ENCODE results near the gene CLDN14.
"Not testable (repeated sequence)": the region's sequence is repeated elsewhere in the genome, so short reads cannot be mapped to it uniquely, and the experiment has no call there.

CLDN14 gene

GRCh38 chr21:36485476-36485875 lies 5.6 kb upstream of the CLDN14 start:
- H3K9me3 ChIP-seq (ENCODE audit: control insufficient read depth, low read length): no peaks in the 10 kb centered on the region
- no peaks in the 10 kb centered on the region for H3K36me3 ChIP-seq (ENCODE audit: control insufficient read depth, insufficient read depth, low read length)
- no peaks in the 10 kb centered on the region for H3K4me1 ChIP-seq (ENCODE audit: control insufficient read depth, insufficient read depth, low read length, poor library complexity, severe bottlenecking)

DNA sequence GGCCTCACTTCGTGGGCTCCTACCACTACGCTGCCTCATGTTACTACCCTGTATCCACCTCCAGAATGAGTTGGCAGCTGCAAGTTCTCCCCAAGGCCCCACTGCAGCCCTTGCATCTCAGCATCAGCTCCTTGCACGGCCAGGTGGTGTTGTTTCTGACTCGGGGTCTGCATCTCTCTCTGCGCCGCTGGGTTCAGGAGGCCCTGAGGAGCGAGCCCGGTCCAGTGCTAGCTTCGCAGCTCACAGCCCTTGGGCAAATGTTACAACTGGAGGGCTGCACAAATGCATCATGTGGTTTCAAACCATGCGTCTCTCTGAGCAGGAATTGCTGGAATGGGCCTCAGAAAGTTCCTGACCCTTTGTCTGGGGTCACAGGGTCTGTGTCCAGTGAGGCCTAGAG lies 3.2 kb upstream of the CLDN14 start:
- Histone ChIP-seq H3K4me3 (ENCODE audit: insufficient read depth, low read depth, low read length, poor library complexity, severe bottlenecking) (no peak overlapping the region), H3K9me3 (ENCODE audit: control insufficient read depth, low read length) (no peaks in the 10 kb centered on the region), H3K27me3 (replicated peaks; ENCODE audit: control insufficient read depth, insufficient read depth, low read length, poor library complexity, severe bottlenecking) (no peaks in the 10 kb centered on the region), H3K27ac (ENCODE audit: insufficient read depth, low read length, poor library complexity, severe bottlenecking) (no peak overlapping the region), H3K4me1 (ENCODE audit: control insufficient read depth, insufficient read depth, low read length, poor library complexity, severe bottlenecking) (no peaks in the 10 kb centered on the region), H3K36me3 (ENCODE audit: control insufficient read depth, insufficient read depth, low read length) (no peaks in the 10 kb centered on the region)
- no peak for DNase-seq

More at GRCh38 chr21:36485476-36485875, 5.6 kb upstream of the CLDN14 start:
- Histone ChIP-seq H3K27me3 (replicated peaks; ENCODE audit: control insufficient read depth, insufficient read depth, low read length, poor library complexity, severe bottlenecking) (no peaks in the 10 kb centered on the region), H3K27ac (ENCODE audit: insufficient read depth, low read length, poor library complexity, severe bottlenecking) (no peak overlapping the region), H3K4me3 (ENCODE audit: insufficient read depth, low read depth, low read length, poor library complexity, severe bottlenecking) (no peak overlapping the region)
- DNase-seq: no peak

DNA sequence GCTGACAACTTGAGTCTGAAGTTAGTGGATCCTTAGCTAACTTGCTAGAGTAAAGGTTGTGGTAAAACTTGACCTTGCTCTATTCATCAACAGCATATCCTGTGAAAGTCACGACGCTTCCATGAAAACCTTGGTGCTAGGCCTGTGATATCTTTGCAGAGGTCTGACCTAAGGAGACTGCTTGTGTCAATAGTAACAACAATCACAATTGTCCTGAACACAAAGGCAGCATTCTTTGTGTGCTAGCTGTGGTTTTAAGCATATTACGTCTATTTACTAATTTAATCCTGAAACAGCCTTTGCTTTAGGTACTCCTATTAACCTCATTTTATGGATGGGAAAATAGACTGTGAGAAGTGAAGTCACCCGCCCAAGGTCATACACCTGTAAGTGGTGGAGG lies 2.8 kb upstream of the CLDN14 start:
- Histone ChIP-seq H3K27ac (ENCODE audit: insufficient read depth, low read length, poor library complexity, severe bottlenecking) (no peak overlapping the region), H3K4me1 (ENCODE audit: control insufficient read depth, insufficient read depth, low read length, poor library complexity, severe bottlenecking) (no peaks in the 10 kb centered on the region), H3K36me3 (ENCODE audit: control insufficient read depth, insufficient read depth, low read length) (no peaks in the 10 kb centered on the region), H3K4me3 (ENCODE audit: insufficient read depth, low read depth, low read length, poor library complexity, severe bottlenecking) (no peak overlapping the region), H3K27me3 (replicated peaks; ENCODE audit: control insufficient read depth, insufficient read depth, low read length, poor library complexity, severe bottlenecking) (no peaks in the 10 kb centered on the region), H3K9me3 (ENCODE audit: control insufficient read depth, low read length) (no peaks in the 10 kb centered on the region)
- DNase-seq: no peak

- no peak for DNase-seq
- H3K27ac ChIP-seq (ENCODE audit: insufficient read depth, low read length, poor library complexity, severe bottlenecking): no peak overlapping the region
- no peaks in the 10 kb centered on the region for H3K36me3 ChIP-seq (ENCODE audit: control insufficient read depth, insufficient read depth, low read length)
- no peaks in the 10 kb centered on the region for H3K27me3 ChIP-seq (replicated peaks; ENCODE audit: control insufficient read depth, insufficient read depth, low read length, poor library complexity, severe bottlenecking)
- H3K4me3 ChIP-seq (ENCODE audit: insufficient read depth, low read depth, low read length, poor library complexity, severe bottlenecking): no peak overlapping the region
- H3K4me1 ChIP-seq (ENCODE audit: control insufficient read depth, insufficient read depth, low read length, poor library complexity, severe bottlenecking): no peaks in the 10 kb centered on the region
- no peaks in the 10 kb centered on the region for H3K9me3 ChIP-seq (ENCODE audit: control insufficient read depth, low read length)
Measured at GRCh38 chr21:36482181-36482580, 2.3 kb upstream of the CLDN14 start.

GRCh38 chr21:36481639-36482038 lies 1.7 kb upstream of the CLDN14 start:
- H3K36me3 ChIP-seq (ENCODE audit: control insufficient read depth, insufficient read depth, low read length): no peaks in the 10 kb centered on the region
- no peak overlapping the region for H3K4me3 ChIP-seq (ENCODE audit: insufficient read depth, low read depth, low read length, poor library complexity, severe bottlenecking)
- no peak overlapping the region for H3K27ac ChIP-seq (ENCODE audit: insufficient read depth, low read length, poor library complexity, severe bottlenecking)
- no peaks in the 10 kb centered on the region for H3K4me1 ChIP-seq (ENCODE audit: control insufficient read depth, insufficient read depth, low read length, poor library complexity, severe bottlenecking)
- no peak for DNase-seq
- no peaks in the 10 kb centered on the region for H3K27me3 ChIP-seq (replicated peaks; ENCODE audit: control insufficient read depth, insufficient read depth, low read length, poor library complexity, severe bottlenecking)
- H3K9me3 ChIP-seq (ENCODE audit: control insufficient read depth, low read length): no peaks in the 10 kb centered on the region

GRCh38 chr21:36480618-36481017 lies 696 bp upstream of the CLDN14 start:
- Histone ChIP-seq H3K4me1 (ENCODE audit: control insufficient read depth, insufficient read depth, low read length, poor library complexity, severe bottlenecking) (no peaks in the 10 kb centered on the region), H3K9me3 (ENCODE audit: control insufficient read depth, low read length) (no peaks in the 10 kb centered on the region), H3K27me3 (replicated peaks; ENCODE audit: control insufficient read depth, insufficient read depth, low read length, poor library complexity, severe bottlenecking) (no peaks in the 10 kb centered on the region), H3K36me3 (ENCODE audit: control insufficient read depth, insufficient read depth, low read length) (no peaks in the 10 kb centered on the region), H3K27ac (ENCODE audit: insufficient read depth, low read length, poor library complexity, severe bottlenecking) (no peak overlapping the region), H3K4me3 (ENCODE audit: insufficient read depth, low read depth, low read length, poor library complexity, severe bottlenecking) (no peak overlapping the region)
- DNase-seq: no peak

- H3K27me3 ChIP-seq (replicated peaks; ENCODE audit: control insufficient read depth, insufficient read depth, low read length, poor library complexity, severe bottlenecking): no peaks in the 10 kb centered on the region
- H3K9me3 ChIP-seq (ENCODE audit: control insufficient read depth, low read length): no peaks in the 10 kb centered on the region
- H3K4me1 ChIP-seq (ENCODE audit: control insufficient read depth, insufficient read depth, low read length, poor library complexity, severe bottlenecking): no peaks in the 10 kb centered on the region
- no peaks in the 10 kb centered on the region for H3K36me3 ChIP-seq (ENCODE audit: control insufficient read depth, insufficient read depth, low read length)
- H3K27ac ChIP-seq (ENCODE audit: insufficient read depth, low read length, poor library complexity, severe bottlenecking): no peak overlapping the region
- no peak for DNase-seq
- H3K4me3 ChIP-seq (ENCODE audit: insufficient read depth, low read depth, low read length, poor library complexity, severe bottlenecking): no peak overlapping the region
Measured at GRCh38 chr21:36478941-36479340, 981 bp downstream of the CLDN14 start.

GRCh38 chr21:36478207-36478701 lies 1.7 kb downstream of the CLDN14 start:
- Histone ChIP-seq H3K27ac (ENCODE audit: insufficient read depth, low read length, poor library complexity, severe bottlenecking) (no peak overlapping the region), H3K27me3 (replicated peaks; ENCODE audit: control insufficient read depth, insufficient read depth, low read length, poor library complexity, severe bottlenecking) (no peaks in the 10 kb centered on the region), H3K4me1 (ENCODE audit: control insufficient read depth, insufficient read depth, low read length, poor library complexity, severe bottlenecking) (no peaks in the 10 kb centered on the region), H3K9me3 (ENCODE audit: control insufficient read depth, low read length) (no peaks in the 10 kb centered on the region), H3K36me3 (ENCODE audit: control insufficient read depth, insufficient read depth, low read length) (no peaks in the 10 kb centered on the region), H3K4me3 (ENCODE audit: insufficient read depth, low read depth, low read length, poor library complexity, severe bottlenecking) (no peak overlapping the region)
- DNase-seq: no peak

- no peaks in the 10 kb centered on the region for H3K27me3 ChIP-seq (replicated peaks; ENCODE audit: control insufficient read depth, insufficient read depth, low read length, poor library complexity, severe bottlenecking)
- no peaks in the 10 kb centered on the region for H3K4me1 ChIP-seq (ENCODE audit: control insufficient read depth, insufficient read depth, low read length, poor library complexity, severe bottlenecking)
- no peak overlapping the region for H3K27ac ChIP-seq (ENCODE audit: insufficient read depth, low read length, poor library complexity, severe bottlenecking)
- H3K4me3 ChIP-seq (ENCODE audit: insufficient read depth, low read depth, low read length, poor library complexity, severe bottlenecking): no peak overlapping the region
- no peaks in the 10 kb centered on the region for H3K36me3 ChIP-seq (ENCODE audit: control insufficient read depth, insufficient read depth, low read length)
- DNase-seq: no peak
- H3K9me3 ChIP-seq (ENCODE audit: control insufficient read depth, low read length): no peaks in the 10 kb centered on the region
Measured at GRCh38 chr21:36477559-36477958, 2.4 kb downstream of the CLDN14 start.

DNA sequence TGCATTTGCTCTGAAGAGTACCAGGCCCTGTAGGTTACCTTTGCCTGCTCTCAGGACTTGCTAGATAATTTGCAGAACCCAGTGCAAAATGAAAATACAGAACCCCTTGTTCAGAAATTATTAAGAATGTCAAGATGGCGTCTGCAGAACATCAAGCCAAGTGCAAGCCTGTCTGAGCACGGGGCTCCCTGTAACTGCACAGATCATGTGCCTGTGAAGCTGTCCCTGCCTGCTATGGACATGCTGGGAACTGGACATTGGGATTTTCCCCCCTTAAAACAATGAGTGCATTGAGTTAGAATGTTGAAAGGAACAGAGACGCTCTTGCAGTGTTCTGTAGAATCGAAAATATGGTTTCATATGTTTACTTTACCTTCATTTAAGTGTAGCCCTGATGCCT lies 2.9 kb downstream of the CLDN14 start:
- no peaks in the 10 kb centered on the region for H3K9me3 ChIP-seq (ENCODE audit: control insufficient read depth, low read length)
- DNase-seq: no peak
- H3K4me3 ChIP-seq (ENCODE audit: insufficient read depth, low read depth, low read length, poor library complexity, severe bottlenecking): no peak overlapping the region
- H3K27me3 ChIP-seq (replicated peaks; ENCODE audit: control insufficient read depth, insufficient read depth, low read length, poor library complexity, severe bottlenecking): no peaks in the 10 kb centered on the region
- no peaks in the 10 kb centered on the region for H3K36me3 ChIP-seq (ENCODE audit: control insufficient read depth, insufficient read depth, low read length)
- H3K4me1 ChIP-seq (ENCODE audit: control insufficient read depth, insufficient read depth, low read length, poor library complexity, severe bottlenecking): no peaks in the 10 kb centered on the region
- H3K27ac ChIP-seq (ENCODE audit: insufficient read depth, low read length, poor library complexity, severe bottlenecking): no peak overlapping the region

GRCh38 chr21:36476541-36476940 lies 3.4 kb downstream of the CLDN14 start:
- H3K27ac ChIP-seq (ENCODE audit: insufficient read depth, low read length, poor library complexity, severe bottlenecking); H3K4me1 ChIP-seq (ENCODE audit: control insufficient read depth, insufficient read depth, low read length, poor library complexity, severe bottlenecking); DNase-seq: not testable (repeated sequence)

More at GRCh38 chr21:36476541-36476940, 3.4 kb downstream of the CLDN14 start:
- not testable (repeated sequence) for H3K9me3 ChIP-seq (ENCODE audit: control insufficient read depth, low read length); H3K4me3 ChIP-seq (ENCODE audit: insufficient read depth, low read depth, low read length, poor library complexity, severe bottlenecking); H3K36me3 ChIP-seq (ENCODE audit: control insufficient read depth, insufficient read depth, low read length); H3K27me3 ChIP-seq (replicated peaks; ENCODE audit: control insufficient read depth, insufficient read depth, low read length, poor library complexity, severe bottlenecking)
